HG03457 (cell line): Measurements from ENCODE around the gene XPO4.
A peak's percentile ranks its signal among the peaks of the same experiment; 100 is the strongest.
"Not testable (repeated sequence)": the region's sequence is repeated elsewhere in the genome, so short reads cannot be mapped to it uniquely, and the experiment has no call there.

Source experiments
- ATAC-seq: cut with Tn5 transposase; IDR thresholded peaks from one replicate; pipeline ENCODE4 v1.9.1; 2021; ENCODE audit warnings: moderate number of reproducible peaks; ENCODE audit not compliant: unreplicated experiment

Gene XPO4

DNA sequence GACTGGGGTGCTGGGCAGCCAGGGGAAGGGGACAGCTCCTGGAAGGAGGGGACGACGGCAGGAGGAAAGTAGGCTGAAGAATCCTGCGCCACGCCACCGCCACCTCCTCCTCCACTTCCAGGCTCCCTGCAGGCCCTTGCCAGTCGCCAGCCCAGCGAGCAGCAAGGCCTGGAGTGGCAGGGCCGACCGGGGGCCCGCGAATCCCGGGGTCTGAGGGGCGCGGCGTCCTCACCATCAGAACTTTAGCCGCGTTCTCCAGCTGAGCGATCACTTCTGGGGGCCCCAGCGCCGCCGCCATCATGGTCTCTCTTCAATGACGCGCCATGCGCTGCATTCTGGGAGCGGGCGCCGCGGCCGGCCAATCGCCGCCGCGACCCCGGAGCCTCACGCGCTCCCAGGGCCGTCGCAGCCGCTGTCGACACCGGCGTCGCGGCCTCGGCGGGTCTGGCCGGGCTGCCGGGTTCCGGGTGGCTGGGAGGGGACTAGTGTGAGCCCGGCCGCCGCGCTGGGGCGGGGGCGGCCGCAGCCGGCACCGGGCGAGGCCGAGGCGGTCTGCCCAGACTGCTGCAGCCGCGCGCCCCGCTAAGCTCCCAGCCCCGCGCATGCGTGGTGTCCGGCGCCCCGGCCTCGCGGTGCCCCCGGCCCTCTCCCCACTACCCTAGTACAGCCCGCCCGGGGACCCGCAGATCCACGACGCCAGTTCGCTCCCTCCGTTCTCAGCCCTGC, at the start of gene XPO4:
XPO4 (minus strand) TSS at position 309 of the 726 bp plus-strand sequence; CDS start at position 301, 8 bp downstream.
- ATAC-seq = peak; percentile 78

DNA sequence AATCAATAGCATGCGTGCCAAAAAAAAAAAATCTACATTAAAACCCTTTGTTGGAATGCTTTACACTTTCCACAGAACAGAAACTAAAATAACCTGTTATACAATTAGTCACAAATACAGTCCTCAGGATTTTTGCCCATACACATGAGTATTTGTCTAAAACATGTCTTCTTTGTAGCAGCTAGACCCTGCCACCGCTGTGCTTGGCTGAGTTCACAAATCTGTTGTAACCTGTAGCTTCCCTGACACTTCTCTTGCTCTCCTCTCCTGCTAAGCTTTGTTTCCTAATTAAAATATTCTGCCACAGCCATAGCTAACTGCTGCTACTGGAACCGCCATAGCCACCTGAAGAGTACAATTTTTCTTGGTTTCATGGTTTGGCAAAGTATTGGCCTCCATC, 45.5 kb upstream of the XPO4 start:
- not testable (repeated sequence) for ATAC-seq

DNA sequence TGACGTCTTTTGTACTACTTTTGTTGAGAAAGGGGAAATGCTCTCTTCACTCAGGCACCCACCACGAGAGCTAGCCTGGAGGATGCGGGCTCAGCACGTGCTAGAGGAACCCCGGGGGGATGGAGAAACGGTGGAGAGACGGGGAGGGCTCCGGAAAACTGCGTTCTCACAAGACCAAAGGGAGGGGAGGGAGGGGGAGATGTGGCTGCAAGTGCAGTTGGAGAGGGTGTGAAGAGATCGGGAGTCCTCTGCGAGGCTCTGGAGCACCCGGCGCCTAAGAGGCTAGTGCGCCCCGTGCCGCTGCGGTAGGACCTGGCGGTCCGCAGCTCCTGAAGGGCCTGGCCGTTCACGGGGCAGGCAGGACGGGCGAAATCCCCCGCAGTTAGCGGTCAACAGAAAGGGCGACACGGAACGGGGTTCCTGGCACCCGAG, 43.4 kb upstream of the XPO4 start:
- no peak for ATAC-seq

DNA sequence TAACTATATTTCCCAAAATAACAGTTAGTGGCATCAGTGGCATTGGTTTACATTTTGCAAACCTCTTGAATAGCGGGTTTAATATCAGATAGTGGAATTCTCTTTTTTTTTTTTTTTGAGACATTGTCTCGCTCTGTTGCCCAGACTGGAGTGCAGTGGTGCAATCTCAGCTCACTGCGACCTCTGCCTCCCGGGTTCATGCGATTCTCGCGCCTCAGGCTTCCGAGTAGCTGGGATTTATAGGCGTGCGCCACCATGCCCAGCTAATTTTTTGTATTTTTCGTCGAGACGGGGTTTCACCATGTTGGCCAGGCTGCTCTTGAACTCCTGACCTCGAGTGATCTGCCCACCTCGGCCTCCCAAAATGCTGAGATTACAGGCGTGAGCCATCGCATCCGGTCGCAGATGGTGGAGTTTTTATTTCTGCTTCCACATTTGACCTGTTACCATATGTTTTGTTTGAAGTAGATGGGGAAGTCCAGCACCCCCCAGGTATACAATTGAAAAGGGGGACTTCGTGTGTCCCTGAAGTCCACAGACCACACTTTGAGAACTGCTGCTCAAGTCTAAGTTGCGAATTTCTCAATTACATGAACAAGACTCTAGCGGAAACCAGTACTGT, 40.5 kb upstream of the XPO4 start:
- no peak for ATAC-seq

DNA sequence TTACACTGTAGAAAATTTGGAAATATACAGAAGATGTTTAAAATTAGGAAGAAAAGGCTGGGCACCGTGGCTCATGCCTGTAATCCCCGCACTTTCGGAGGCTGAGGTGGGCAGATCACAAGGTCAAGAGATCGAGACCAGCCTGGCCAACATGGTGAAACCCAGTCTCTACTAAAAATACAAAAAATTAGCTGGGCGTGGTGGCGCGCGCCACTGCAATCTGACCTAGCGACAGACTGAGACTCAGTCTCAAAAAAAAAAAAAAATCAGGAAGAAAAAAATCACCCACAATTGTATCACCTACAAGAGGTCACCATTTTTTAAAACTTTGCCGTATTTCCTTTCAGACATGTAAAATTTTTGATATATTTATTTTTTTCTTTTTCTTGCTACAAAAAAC, 38.0 kb upstream of the XPO4 start:
- ATAC-seq = not testable (repeated sequence)

DNA sequence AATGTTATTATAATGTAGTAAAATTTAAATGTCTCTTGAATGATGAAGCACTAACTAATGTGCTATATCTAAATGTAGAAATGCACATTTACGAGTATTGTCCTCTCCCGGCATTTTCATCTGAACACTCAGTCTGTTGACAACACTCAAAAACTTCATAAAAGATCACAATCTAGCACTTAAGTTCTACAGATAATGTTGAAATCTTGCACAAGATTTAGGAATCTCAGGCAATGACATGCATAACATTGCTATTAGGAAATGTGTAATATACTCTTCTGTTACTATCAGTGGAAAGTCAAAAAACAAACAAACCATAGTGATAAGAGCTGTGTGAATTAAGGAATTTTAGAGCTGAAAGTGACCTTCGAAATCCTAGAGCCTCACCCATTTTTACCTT, 37.5 kb upstream of the XPO4 start:
- no peak for ATAC-seq

DNA sequence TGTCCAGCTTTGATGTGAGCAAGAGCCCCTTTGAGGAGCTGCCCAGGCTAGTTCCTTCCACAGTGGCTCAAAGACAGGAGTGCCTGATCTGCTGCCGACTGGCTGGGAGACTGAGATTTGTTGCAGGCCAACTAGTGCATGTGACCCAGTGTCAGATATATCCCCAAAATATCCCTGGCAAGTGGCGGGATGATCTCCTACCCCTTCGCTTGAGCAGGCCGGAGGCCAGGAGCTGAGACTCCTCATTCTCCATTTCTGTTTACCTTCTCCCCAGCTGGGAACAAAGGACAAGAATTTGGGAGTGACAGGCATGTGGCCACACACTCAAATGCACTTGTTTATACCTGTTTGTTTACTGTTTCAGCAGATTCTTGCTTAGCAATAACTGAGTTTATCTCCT, 37.1 kb upstream of the XPO4 start:
- no peak for ATAC-seq

DNA sequence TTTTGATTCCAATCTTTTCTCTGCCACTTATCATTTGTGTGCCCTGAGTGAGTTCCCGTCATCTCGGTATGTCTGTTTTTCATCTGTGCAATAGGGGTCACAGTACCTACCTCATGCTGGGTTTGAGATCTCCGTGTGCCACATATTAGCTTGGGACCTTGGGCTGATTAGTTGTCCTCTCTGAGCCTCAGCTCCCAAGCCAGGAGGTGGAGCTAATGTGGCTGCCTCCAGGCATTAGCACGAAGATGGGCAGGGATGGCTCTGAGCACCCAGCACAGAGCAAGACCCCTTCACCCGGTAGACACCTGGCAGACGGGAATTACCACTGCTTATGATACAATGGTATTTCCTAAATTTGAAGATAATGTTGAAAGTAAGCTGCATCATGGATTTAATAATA, 35.8 kb upstream of the XPO4 start:
- no peak for ATAC-seq

DNA sequence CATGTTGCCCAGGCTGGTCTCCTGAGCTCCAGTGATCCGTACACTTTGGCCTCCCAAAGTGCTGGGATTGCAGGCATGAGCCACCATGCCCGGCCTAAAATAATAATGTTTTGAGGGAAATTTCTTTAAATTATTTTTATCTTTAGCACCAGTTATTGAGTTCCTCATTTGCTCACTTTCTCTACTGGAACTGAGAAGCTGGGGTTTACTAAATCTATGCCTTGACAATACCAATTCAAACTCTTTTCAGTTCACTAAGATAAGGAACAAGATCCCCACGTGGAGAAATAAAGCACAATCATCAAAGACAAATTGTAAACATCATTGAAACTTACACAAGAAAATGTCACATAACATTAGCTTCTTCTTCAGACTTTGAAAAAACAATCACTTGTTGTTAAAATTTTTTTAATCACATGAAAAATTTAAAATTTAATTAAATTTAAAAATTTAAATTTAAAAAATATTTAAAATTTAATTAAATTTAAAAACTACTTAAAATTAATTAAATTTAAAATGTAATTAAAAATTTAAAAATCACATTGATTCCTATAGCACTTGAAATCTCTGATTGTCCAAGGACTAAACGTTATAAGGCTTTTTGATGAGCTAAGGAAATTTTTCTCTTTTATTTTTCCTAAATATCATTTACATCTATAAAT, 25.2 kb upstream of the XPO4 start:
- ATAC-seq = no peak

DNA sequence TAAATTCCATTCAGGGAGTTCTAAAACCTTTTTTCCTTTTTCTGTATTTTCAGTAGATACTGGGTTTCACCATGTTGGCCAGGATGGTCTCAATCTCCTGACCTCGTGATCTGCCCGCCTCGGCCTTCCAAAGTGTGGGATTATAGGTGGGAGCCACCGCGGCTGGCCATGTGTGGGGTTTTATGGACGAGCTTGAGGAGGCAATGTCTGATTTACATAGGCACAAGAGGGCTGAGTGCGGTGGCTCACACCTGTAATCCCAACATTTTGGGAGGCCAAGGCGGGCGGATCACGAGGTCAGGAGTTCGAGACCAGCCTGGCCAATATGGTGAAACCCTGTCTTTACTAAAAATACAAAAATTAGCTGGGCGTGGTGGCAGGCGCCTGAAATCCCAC, 22.8 kb upstream of the XPO4 start:
- ATAC-seq = not testable (repeated sequence)

DNA sequence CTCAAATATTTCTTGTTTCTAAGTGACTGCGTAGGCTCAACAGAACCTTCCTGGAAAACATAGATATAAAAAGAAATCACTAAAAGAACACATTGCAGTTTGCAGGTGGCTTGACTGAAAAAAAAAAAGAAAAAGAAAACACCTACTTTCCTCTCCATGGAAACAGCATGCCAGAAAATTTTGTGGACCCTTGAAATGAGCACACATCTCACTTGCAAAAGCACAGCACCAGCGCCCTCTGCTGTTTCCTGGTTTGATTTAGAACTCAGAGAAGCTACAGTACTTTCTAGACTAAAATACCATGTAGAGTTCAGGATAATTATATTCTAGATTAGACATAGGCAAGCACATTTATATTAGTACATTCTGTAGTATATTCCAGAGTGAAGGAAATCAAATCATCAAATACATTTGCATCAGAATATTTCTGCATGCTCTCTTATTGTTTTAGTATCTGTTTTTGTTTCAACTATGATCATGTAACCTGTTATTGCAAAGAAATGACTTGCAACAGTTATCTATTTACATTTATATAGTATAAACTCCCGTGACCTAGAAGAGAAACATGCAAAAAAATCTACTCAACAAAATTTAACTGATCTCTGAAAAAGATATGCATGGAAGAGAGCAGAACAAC, 22.3 kb upstream of the XPO4 start:
- ATAC-seq = no peak

DNA sequence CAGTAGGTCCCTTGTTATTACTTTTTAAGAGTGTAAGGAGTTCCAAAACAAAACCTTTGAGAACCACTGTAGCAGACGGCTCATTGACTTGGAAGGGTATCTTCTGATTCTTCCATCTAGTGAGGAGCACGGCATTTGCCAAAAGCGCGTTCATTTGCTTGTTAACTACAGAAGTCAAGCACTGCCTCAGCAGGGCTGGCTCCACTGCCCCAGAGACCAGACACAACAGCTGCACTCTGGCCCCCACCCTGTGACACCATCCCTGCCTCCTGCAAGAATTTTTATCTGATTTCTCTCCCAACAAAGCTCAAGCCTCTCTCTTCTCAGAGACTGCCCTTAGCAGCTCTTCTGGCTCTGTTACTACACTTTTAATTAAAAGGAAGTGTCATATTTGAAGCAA, 20.7 kb upstream of the XPO4 start:
- no peak for ATAC-seq

DNA sequence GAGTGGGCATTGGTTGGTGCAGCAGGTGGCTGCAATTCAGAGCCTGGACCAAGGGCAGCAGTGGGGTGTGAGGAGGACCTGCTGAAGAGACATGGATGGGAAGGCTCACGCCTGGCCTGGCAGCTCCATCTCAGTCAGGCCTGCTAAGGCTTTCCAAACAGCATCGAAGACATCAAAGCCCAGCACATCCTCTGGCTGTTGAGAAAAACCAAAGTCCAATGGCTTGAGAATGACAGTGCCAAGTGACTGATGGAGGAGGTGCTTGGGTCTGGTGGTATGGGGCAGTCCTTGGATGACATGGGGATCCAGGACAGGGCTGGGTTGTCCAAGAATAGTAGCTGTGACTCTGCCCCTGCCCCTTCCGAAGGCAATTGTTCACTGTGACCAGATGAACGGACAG, 19.0 kb upstream of the XPO4 start:
- no peak for ATAC-seq

DNA sequence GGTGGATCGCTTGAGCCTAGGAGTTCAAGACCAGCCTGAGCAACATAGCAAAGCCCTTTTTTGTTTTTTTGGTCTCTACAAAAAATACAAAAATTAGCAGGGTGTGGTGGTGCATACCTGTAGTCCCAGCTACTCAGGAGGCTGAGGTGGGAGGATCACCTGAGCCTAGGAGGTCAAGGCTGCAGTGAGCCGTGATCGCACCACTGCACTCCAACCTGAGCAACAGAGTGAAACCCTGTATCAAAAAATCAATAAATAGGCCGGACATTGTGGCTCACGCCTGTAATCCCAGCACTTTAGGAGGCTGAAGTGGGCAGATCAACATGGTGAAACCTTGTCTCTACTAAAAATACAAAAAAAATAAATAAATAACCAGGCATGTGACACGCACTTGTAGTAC, 13.1 kb upstream of the XPO4 start:
- ATAC-seq = not testable (repeated sequence)

DNA sequence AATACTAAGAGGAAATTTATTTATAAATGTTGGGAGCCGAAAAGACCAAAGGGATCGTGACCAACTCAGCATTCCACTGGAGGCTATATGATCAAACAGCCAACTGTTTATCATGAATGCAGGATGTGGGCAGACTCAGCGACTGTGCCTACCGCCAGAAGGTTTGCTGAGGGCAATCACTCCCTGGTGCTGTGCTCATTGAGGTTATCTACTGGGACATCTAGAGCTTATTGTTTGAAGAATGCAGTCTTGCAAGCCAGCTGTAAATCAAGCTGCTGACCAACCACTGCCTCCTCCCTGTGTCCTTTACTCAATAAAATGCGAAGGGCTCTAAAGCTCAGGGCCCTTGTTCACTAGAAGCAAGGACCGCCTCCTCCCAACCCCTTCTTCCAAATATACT, 8.5 kb upstream of the XPO4 start:
- ATAC-seq = no peak

DNA sequence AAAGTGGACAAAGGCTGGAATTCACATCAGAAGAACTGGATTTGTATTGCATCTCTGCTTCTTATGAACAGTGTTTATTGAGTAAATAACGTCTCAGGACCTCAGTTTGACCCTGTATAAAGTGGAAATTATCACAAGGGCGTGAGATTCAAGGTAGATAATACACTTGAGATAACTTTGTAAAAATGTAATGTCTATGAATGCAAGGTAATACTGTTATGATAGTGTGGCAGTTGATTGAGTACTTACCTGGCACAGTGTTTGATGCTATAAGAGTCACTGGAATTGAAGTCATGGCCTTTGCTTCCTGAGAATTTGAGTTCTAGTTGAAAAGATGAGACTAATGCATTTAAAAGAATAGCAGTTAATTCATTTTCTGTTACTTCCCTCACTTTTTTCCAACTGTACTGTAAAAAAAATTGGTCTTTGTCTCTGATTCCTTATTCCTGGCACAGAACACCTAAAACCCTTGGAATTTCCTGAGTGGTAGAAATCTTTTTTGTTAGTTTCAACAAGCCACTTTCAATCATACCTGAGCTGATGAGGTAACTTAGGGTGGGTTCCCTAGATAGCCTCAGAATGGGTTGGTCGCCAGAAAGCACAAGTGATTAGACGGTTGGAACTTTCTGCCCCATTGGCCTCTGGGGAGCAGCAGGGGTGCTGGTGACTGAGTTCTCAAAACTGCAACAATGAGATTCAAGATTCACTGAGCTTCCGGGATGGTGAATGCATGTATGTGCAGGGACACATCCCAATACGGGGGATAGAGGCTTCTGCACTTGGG, 6.4 kb upstream of the XPO4 start:
- ATAC-seq = no peak

DNA sequence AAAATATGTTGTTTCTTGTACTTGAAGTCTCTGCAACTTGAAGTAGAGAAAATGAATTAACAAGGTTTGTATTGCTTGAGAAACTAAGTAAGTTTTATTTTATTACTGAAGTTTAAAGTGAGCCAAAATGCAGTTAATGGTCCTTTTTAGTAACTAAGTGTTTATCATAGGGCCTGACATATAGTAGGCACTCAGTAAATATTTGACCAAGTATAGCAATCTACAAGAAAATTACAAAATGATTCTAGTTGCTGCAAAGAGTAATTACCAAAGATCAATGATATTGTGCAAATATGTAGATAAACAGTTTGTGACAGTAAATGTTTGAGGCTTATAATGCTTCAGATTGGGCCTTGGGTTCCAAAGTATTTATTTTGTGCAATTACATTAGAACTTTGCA, 2.4 kb upstream of the XPO4 start:
- ATAC-seq = no peak

DNA sequence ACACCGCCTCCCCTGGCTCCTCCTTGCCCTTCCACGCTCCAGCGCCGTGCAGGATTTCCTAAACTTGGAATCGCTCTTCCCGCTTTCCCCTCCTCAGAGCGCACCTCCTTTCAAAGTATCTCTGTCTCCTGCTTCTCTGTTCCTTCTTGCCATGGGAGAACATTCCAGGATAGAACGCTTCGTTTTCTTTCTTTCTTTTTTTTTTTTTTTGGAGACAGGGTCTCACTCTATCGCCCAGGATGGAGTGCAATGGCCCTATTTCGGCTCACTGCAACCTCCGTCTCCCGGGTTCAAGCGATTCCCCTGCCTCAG, 574 bp upstream of the XPO4 start:
- no peak for ATAC-seq

DNA sequence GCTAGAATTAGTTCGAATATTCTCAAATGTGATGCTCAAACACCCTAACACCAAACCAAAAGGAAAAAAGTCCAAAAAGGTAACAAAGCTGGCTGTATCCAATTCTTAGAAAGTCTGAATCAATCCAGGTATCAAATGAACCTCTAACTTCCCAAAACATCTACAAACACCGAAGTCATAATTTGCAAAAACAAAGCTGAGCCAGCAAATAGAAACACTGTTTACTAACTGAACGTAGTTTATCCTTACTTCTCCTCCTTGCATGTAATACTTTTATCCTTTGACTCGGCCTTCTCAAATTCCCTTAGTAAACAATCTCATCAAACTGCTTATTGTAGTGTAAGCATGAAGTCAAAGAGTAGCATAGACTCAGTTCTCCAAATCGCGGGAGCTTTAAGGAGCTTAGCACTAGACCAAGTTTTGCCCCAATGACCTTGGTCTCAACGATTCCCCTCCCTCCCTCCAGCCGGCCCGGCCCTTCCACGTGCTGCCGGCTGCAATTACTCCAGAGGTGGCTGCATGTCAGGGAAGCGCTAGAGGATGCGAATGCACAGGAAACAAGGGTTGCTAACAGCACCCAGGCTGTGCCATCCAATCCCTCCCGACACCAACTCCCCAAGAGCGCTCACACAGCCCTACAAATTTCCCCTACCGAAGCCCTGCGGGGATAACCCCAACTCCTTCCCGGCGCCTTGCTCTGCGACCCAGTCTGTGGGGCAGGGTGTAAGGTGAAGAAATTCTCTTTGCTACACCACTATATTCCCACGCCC, 693 bp downstream of the XPO4 start:
- peak; percentile 18 for ATAC-seq

DNA sequence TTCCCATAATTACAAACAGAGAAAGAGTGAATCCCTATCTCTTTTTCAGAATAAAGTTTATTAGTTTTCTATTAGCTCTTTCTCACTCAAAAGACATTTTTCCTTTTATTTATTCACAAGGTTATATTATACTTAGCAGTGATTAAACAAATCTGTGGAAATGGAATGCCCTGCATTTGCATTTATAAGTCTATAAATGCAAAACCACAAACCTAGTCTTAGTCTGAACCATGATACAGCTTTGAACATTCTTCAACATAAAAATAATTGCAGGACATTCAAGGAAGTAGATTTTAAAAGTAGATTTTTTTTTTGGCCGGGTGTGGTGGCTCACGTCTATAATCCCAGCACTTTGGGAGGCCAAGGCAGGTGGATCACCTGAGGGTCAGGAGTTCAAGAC, 8.3 kb downstream of the XPO4 start:
- ATAC-seq = no peak
